ENCODE results near the gene PRR33. TPM values are rescaled to one million over a fixed set of nuclear protein-coding genes. Genes with fewer than 3 reads are reported as not detected.

PRR33 gene
- total RNA-seq, 2 donors from 2014 or later, result not detected

DNA sequence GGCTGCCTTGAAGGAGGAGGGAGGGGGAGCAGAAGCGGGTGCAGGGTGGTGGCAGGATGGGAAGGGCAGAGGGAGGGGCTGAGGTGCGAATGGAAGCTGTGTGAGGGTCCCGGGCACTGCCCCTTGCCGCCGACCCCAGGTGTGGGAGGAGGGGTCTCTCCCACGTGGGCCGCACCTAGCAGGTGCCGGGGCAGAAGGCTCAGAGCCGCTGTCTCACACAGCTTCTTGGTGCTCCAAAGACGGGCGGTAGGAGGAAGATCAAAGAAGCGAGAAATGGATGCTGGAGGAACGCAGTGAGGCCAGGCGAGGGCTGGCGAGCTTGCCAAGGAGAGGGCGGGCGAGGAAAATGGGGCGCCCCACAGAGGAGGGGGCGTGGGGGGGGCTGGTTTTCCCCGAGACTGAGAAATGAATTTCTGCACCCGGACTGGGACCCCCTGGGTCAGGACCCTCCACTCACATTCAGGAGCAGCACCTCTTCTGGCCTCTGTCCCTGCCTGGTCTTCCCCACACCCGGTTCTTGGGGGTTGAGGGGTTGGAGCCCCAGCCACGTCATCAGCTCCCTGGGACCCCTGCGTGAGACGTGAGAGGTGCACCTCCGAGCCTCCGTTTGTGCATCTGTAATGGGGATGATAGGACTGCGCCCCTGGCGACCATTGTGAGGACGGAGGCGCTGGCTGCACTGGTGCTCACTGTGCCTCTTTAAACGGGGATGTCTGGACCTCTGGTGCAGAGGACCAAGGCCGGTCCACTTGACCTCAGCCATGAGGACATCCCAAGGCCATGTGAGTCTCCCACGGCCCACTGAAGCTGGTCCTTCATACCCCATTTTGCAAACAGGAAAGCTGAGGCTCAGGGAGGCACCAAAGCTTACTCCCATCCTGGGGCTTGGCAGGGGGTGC lies 22.0 kb downstream of the PRR33 start:
- H3K4me3 ChIP-seq, result peak overlapping the region; percentile 10
- H3K27me3 ChIP-seq, result no peaks in the 10 kb centered on the region
- intact Hi-C loops (cut with DNase I), result no loop called here
- H3K27ac ChIP-seq, result peak overlapping the region; percentile 57
- H3K9ac ChIP-seq (ENCODE audit: low read depth in 2 of 2, low read length in 2 of 2), result peak overlapping the region; percentile 55 to 58
- H3K9me3 ChIP-seq, result no peaks in the 10 kb centered on the region
- H3K36me3 ChIP-seq, result no peaks in the 10 kb centered on the region
- TF ChIP-seq, protein P1, sequence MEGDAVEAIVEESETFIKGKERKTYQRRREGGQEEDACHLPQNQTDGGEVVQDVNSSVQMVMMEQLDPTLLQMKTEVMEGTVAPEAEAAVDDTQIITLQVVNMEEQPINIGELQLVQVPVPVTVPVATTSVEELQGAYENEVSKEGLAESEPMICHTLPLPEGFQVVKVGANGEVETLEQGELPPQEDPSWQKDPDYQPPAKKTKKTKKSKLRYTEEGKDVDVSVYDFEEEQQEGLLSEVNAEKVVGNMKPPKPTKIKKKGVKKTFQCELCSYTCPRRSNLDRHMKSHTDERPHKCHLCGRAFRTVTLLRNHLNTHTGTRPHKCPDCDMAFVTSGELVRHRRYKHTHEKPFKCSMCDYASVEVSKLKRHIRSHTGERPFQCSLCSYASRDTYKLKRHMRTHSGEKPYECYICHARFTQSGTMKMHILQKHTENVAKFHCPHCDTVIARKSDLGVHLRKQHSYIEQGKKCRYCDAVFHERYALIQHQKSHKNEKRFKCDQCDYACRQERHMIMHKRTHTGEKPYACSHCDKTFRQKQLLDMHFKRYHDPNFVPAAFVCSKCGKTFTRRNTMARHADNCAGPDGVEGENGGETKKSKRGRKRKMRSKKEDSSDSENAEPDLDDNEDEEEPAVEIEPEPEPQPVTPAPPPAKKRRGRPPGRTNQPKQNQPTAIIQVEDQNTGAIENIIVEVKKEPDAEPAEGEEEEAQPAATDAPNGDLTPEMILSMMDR (IDR thresholded peaks at IDR 0.05), result no peak
- H3K4me1 ChIP-seq, result no peaks in the 10 kb centered on the region
- DNase-seq, result no peak

DNA sequence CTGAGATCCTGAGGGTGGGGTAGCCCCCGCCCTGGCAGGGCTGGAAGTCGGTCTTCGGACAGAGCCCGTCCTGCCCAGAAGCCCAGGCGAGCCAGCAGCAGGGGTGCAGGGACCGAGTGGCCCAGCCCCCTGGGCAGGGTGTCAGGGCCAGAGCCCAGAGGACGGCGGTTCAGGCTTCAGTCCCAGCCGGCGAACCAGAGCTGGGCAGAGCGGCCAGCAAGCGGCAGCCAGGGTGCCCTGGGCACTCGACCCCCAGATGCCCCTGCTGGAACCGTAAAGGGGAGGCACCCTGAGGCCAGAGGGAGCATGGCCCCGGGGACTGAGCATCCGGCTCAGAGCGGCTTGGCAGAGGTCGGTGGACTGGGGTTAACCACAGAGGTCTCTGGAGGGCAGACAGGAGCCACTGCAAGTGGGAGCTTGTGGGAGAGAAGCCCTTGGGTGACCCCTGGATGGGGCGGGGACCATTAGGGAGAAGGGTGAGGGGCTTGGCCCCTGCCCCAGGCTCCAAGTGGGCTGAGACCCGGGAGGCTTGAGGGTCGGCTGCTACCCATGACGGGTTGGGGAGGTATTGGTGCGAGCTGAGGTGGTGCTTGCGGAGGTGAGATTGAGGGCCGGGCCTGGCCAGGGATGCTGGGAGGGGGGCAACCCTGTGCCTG lies 22.9 kb downstream of the PRR33 start:
- intact Hi-C loops (cut with DNase I), result no loop called here
- no peaks in the 10 kb centered on the region for H3K4me1 ChIP-seq
- no peaks in the 10 kb centered on the region for H3K36me3 ChIP-seq
- H3K4me3 ChIP-seq, result peak overlapping the region; percentile 16
- H3K27ac ChIP-seq, result peak overlapping the region; percentile 57
- peak overlapping the region in 1 of 2 donors; percentile 55 for H3K9ac ChIP-seq (ENCODE audit: low read depth in 2 of 2, low read length in 2 of 2)
- no peaks in the 10 kb centered on the region for H3K9me3 ChIP-seq
- TF ChIP-seq, protein P1 (IDR thresholded peaks at IDR 0.05), result no peak
- no peaks in the 10 kb centered on the region for H3K27me3 ChIP-seq
- no peak for DNase-seq

DNA sequence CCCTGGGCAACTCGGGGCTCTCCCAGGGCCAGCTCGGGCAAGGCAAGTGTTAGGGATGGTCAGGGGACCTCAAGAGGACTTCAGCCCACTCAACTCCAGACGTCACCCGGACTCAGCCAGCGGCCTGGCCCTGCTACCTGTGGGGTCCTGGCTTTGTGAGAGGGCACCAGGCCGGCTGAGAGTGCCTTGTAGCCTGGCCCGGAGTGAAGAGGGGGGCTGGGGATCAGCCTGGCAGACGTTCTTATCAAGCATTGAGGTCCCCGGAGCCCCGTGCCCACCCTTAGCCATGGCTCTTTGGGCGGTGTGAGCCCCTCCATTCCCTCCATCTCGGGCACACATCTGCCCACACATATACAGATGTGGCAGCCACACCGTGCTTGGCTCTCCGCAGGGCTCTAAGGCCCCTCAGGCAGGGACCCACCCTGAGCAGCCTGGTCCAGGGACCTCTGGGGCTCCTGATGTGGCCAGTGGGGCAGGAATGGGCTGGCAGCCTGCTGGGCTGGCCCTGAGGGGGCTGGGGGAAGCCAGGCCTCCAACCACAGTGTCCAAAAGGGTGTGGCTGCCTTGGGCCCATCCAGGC lies 23.5 kb downstream of the PRR33 start:
- peak overlapping the region; percentile 57 for H3K27ac ChIP-seq
- H3K4me3 ChIP-seq, result no peak overlapping the region
- no peaks in the 10 kb centered on the region for H3K4me1 ChIP-seq
- H3K36me3 ChIP-seq, result no peaks in the 10 kb centered on the region
- H3K27me3 ChIP-seq, result no peaks in the 10 kb centered on the region
- TF ChIP-seq, protein P1 (IDR thresholded peaks at IDR 0.05), result no peak
- H3K9ac ChIP-seq (ENCODE audit: low read depth in 2 of 2, low read length in 2 of 2), result no peak overlapping the region
- no peaks in the 10 kb centered on the region for H3K9me3 ChIP-seq
- DNase-seq, result no peak
- intact Hi-C loops (cut with DNase I), result no loop called here

DNA sequence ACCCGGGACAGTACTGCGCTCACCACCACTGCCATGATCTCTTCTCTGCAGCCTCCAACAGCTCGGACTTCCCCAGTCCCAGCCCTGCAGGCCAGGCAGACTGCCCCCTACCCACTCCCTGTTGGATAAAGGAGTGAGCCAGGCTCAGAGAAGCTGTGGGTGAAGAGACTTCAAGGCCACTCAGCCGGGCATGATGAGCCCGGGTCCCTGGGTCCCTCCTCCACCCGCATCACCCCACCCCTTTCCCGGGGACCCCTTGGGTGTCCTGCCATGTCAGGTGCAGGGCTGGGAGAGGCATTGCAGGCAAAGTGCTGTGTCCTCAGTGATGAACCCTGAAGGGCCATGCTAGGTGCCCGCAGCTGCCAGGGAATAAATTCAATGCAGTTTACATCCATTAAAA lies 24.3 kb downstream of the PRR33 start:
- Histone ChIP-seq H3K4me3 (no peak overlapping the region), H3K27ac (no peak overlapping the region), H3K9ac (ENCODE audit: low read depth in 2 of 2, low read length in 2 of 2) (no peak overlapping the region), H3K4me1 (no peaks in the 10 kb centered on the region), H3K36me3 (no peaks in the 10 kb centered on the region), H3K9me3 (no peaks in the 10 kb centered on the region), H3K27me3 (no peaks in the 10 kb centered on the region)
- TF ChIP-seq, protein P1 (IDR thresholded peaks at IDR 0.05), result no peak
- intact Hi-C loops (cut with DNase I), result no loop called here
- no peak for DNase-seq

DNA sequence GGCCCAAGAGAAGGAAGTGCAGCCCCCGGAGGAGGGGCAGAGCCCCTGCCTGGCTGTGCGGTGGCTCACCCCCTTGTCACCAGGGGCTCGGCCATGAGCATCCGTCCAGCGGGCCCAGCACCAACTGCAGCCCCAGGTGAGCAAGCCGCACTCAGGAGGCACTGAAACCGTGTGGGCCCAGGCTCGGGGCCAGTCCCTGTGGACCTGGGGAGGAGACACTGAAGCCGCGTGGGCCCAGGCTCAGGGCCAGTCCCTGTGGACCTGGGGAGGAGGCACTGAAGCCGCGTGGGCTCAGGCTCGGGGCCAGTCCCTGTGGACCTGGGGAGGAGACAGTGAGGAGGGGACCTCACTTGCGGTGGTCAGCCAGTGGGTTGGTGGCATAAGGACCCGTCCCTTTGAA lies 24.9 kb downstream of the PRR33 start:
- DNase-seq, result no peak
- TF ChIP-seq, protein P1 (IDR thresholded peaks at IDR 0.05), result no peak
- Histone ChIP-seq H3K9me3 (no peaks in the 10 kb centered on the region), H3K36me3 (no peaks in the 10 kb centered on the region), H3K4me3 (no peak overlapping the region), H3K9ac (ENCODE audit: low read depth in 2 of 2, low read length in 2 of 2) (no peak overlapping the region), H3K27me3 (no peaks in the 10 kb centered on the region), H3K27ac (no peak overlapping the region), H3K4me1 (no peaks in the 10 kb centered on the region)
- intact Hi-C loops (cut with DNase I), result no loop called here

All from colonic mucosa (tissue), 4 donors.